GM12892 (cell line): ENCODE results near the gene MTMR2.

Source experiments
- POLR2A ChIP-seq: IDR thresholded peaks from 2 replicates; pipeline ENCODE4 v1.6.1; 2011; ENCODE audit warnings: low read depth, low read length, control low read depth
- POLR2AphosphoS5 ChIP-seq: IDR thresholded peaks from 2 replicates; pipeline ENCODE4 v1.6.1; 2011; ENCODE audit warnings: low read depth, low read length, control low read depth
- TAF1 ChIP-seq: IDR thresholded peaks from 2 replicates; pipeline ENCODE4 v1.6.1; 2011; ENCODE audit warnings: low read depth, mild to moderate bottlenecking, control low read depth, low read length, borderline replicate concordance

- TF ChIP-seq POLR2A (no peak), POLR2AphosphoS5 (no peak), TAF1 (no peak)
Measured at GRCh38 chr11:95892892-95893570, 30.9 kb downstream of the MTMR2 start.
